Common myeloid progenitor, CD34-positive (primary cell): ENCODE data around the gene PARP11.

Experiments
- CTCF ChIA-PET: fragments of 350-600 bp; sonication (Branson Sonifier 250); formaldehyde crosslinking; loops from one replicate; lab custom pipeline; 2021; ENCODE audit warnings: antibody characterized with exemption; lab: Charles Lee
- POLR2A ChIA-PET: fragments of 350-600 bp; sonication (Branson Sonifier 250); formaldehyde crosslinking; loops from one replicate; lab custom pipeline; 2021; ENCODE audit warnings: antibody characterized with exemption; lab: Charles Lee
- DNase-seq, 3 donors: peaks; one replicate each; pipeline versions ENCODE4 v3.0.0 to v3.0.0-alpha.2; 2013
- H3K27ac ChIP-seq, 2 experiments: 1 replicate in 1 of 2; 2 replicates in 1 of 2; pipeline ENCODE4 v1.7.0; 2013; ENCODE audit warnings: inconsistent platforms in 2 of 2, low read length in 2 of 2, mild to moderate bottlenecking in 2 of 2, low read depth in 1 of 2, moderate library complexity in 1 of 2; ENCODE audit not compliant: severe bottlenecking in 2 of 2, insufficient read depth in 1 of 2, poor library complexity in 1 of 2
- H3K27me3 ChIP-seq, 5 experiments: replicated peaks in 2 of 5; 1 replicate in 3 of 5; 2 replicates in 2 of 5; pipeline versions ENCODE4 v1.6.1 to v1.7.0; 2013; ENCODE audit warnings: low read length in 4 of 5, mild to moderate bottlenecking in 2 of 5, moderate library complexity in 2 of 5, inconsistent platforms in 1 of 5; ENCODE audit not compliant: insufficient read depth in 5 of 5, control insufficient read depth in 4 of 5
- H3K36me3 ChIP-seq, 4 experiments: 1 replicate in 2 of 4; 2 replicates in 2 of 4; pipeline versions ENCODE4 v1.6.1 to v1.7.0; 2013; ENCODE audit warnings: low read length in 3 of 4, control low read depth in 1 of 4, mild to moderate bottlenecking in 1 of 4; ENCODE audit not compliant: control insufficient read depth in 4 of 4, insufficient read depth in 4 of 4
- H3K4me1 ChIP-seq, 4 experiments: 1 replicate in 3 of 4; 2 replicates in 1 of 4; pipeline versions ENCODE4 v1.6.1 to v1.7.1; 2013; ENCODE audit warnings: low read length in 3 of 4, mild to moderate bottlenecking in 3 of 4, control low read depth in 1 of 4, inconsistent platforms in 1 of 4, moderate library complexity in 1 of 4; ENCODE audit not compliant: control insufficient read depth in 4 of 4, insufficient read depth in 4 of 4; ENCODE audit errors: control extremely low read depth in 1 of 4
- H3K4me3 ChIP-seq, 7 experiments: 1 replicate in 4 of 7; 2 replicates in 3 of 7; pipeline versions ENCODE4 v1.5.1 to v1.7.0; 2013; ENCODE audit warnings: mild to moderate bottlenecking in 7 of 7, low read length in 6 of 7, moderate library complexity in 6 of 7, inconsistent platforms in 2 of 7, low read depth in 2 of 7, control low read depth in 1 of 7; ENCODE audit not compliant: insufficient read depth in 4 of 7, control insufficient read depth in 1 of 7; ENCODE audit errors: extremely low read depth in 1 of 7
- H3K9me3 ChIP-seq, 5 experiments: 1 replicate in 4 of 5; 2 replicates in 1 of 5; pipeline versions ENCODE4 v1.6.1 to v1.7.1; 2013; ENCODE audit warnings: low read length in 4 of 5, mild to moderate bottlenecking in 2 of 5, inconsistent platforms in 1 of 5, low read depth in 1 of 5, moderate library complexity in 1 of 5; ENCODE audit not compliant: control insufficient read depth in 4 of 5, insufficient read depth in 2 of 5; ENCODE audit errors: control extremely low read depth in 1 of 5
- WGBS: methylation state at CpG from one replicate; pipeline ENCODE4 v1.1.5; 2013; ENCODE audit not compliant: insufficient coverage; 5-methylcytosine and 5-hydroxymethylcytosine counted together

PARP11 gene

GRCh38 chr12:3833670-3834310, 39.4 kb downstream of the PARP11 start:
- POLR2A ChIA-PET: no interaction called here

DNA sequence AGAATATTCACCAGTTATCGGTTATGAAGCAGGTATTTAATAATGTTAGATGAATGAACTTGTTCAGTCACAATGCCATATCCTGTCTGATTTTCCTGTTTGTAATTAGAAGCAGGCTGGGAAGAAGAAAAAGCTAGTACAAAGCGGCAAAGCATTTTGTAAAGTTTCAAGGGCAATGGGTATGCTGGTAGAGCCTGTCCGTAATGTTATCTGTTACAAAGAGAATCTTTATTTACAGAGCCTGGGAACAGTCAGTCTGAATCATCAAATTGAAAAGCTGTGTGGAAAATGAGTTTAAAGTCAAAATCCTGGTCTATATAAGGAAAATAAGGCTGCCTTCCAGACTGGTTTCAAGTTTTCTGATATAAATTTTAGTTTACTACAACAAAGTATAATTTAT, 40.5 kb downstream of the PARP11 start:
- DNase-seq: no peak
- 100% methylated on average over 3 of the region's 3 CpGs for WGBS
- Histone ChIP-seq H3K9me3 (no peaks in the 10 kb centered on the region), H3K36me3 (peaks cover 3 to 11% (median 7%) of the 10 kb centered on the region in 4 experiments), H3K4me3 (no peak overlapping the region), H3K27me3 (no peaks in the 10 kb centered on the region), H3K4me1 (peaks cover under 1 to 27% (median 17%) of the 10 kb centered on the region in 4 experiments), H3K27ac (no peak overlapping the region)
- POLR2A ChIA-PET: no interaction called here
- CTCF ChIA-PET: interaction anchor here (0.9 to 1.3 kb wide), 3 partner anchors 9 to 29 kb away, joined by 3 to 4 read pairs (median 4); no protein-coding TSS in a partner anchor

More at GRCh38 chr12:3833670-3834310, 39.4 kb downstream of the PARP11 start:
- no peaks in the 10 kb centered on the region for H3K27me3 ChIP-seq
- peaks cover 2 to 7% (median 5%) of the 10 kb centered on the region in 4 experiments for H3K36me3 ChIP-seq
- 86% methylated on average over 4 of the region's 6 CpGs for WGBS
- no peak overlapping the region for H3K27ac ChIP-seq
- no peak overlapping the region for H3K4me3 ChIP-seq
- CTCF ChIA-PET: interaction anchor here (0.9 to 1.4 kb wide), 4 partner anchors 9 to 29 kb away, joined by 3 to 4 read pairs (median 3); no protein-coding TSS in a partner anchor
- no peaks in the 10 kb centered on the region for H3K9me3 ChIP-seq
- peaks cover 3 to 33% (median 22%) of the 10 kb centered on the region in 4 experiments for H3K4me1 ChIP-seq
- no peak for DNase-seq

- WGBS: 100% methylated on average over 2 of the region's 3 CpGs
- Histone ChIP-seq H3K4me3 (no peak overlapping the region), H3K27me3 (no peaks in the 10 kb centered on the region), H3K27ac (no peak overlapping the region), H3K36me3 (peaks cover 19 to 40% (median 25%) of the 10 kb centered on the region in 4 experiments), H3K9me3 (no peaks in the 10 kb centered on the region), H3K4me1 (peaks cover 0 to 9% (median 6%) of the 10 kb centered on the region in 4 experiments)
- POLR2A ChIA-PET: no interaction called here
- DNase-seq: no peak
- CTCF ChIA-PET: no interaction called here
Measured at GRCh38 chr12:3828888-3829287, 44.3 kb downstream of the PARP11 start.

DNA sequence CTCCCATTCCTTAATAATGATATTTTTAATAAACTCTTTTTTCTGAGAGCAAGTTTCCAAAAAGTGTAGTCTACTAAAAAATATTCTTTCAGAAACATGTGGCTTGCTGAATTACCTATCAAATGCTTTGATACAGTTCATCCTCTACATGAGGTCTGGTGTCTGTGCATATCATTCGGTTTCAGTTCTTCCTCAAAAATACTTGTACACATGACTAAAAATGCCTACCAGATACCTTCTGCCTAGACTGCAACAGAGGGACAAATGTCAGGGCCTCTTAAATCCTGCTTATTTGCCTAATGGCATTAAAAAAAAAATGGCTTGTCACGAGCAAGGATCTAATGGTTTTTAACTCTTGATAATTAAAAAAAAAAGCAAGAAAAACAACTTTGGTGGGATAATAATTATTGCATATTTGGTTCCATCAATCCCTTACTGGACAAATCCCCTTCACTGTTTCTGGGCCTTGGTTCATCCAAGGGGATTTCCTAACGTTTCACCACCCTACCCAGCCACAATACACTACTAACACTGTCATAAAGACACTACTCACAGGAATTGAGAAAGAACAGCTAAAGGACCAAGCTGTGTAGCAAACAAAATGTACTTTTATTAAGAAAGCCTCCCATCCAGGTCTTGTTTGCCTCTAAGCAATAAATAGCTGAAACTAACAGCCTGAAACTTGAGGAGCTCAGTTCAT, 45.7 kb downstream of the PARP11 start:
- H3K36me3 ChIP-seq: peaks cover 22 to 40% (median 25%) of the 10 kb centered on the region in 4 experiments
- DNase-seq: no peak
- ChIA-PET POLR2A (no interaction called here), CTCF (no interaction called here)
- no peaks in the 10 kb centered on the region for H3K4me1 ChIP-seq
- no peaks in the 10 kb centered on the region for H3K9me3 ChIP-seq
- WGBS: 100% methylated on average over 2 of the region's 3 CpGs
- H3K27ac ChIP-seq: no peak overlapping the region
- no peak overlapping the region for H3K4me3 ChIP-seq
- H3K27me3 ChIP-seq: no peaks in the 10 kb centered on the region

GRCh38 chr12:3821441-3821840, 51.8 kb downstream of the PARP11 start:
- ChIA-PET POLR2A (no interaction called here), CTCF (interaction anchor here (0.9 to 1.2 kb wide), 3 partner anchors 9 to 14 kb away, joined by 3 to 5 read pairs (median 3); no protein-coding TSS in a partner anchor)
- no CpG with 5 or more reads among the region's 1 CpG for WGBS
- Histone ChIP-seq H3K36me3 (peaks cover 21 to 54% (median 31%) of the 10 kb centered on the region in 4 experiments), H3K27me3 (no peaks in the 10 kb centered on the region), H3K9me3 (no peaks in the 10 kb centered on the region), H3K27ac (no peak overlapping the region), H3K4me3 (no peak overlapping the region), H3K4me1 (peaks cover 0 to 9% (median 2%) of the 10 kb centered on the region in 4 experiments)
- DNase-seq: no peak

- Histone ChIP-seq H3K27me3 (no peaks in the 10 kb centered on the region), H3K36me3 (peaks cover 14 to 45% (median 24%) of the 10 kb centered on the region in 4 experiments), H3K4me1 (peaks cover 0 to 9% (median 2%) of the 10 kb centered on the region in 4 experiments), H3K27ac (no peak overlapping the region), H3K4me3 (no peak overlapping the region), H3K9me3 (no peaks in the 10 kb centered on the region)
- no peak for DNase-seq
- ChIA-PET POLR2A (no interaction called here), CTCF (no interaction called here)
- 100% methylated on average over 1 of the region's 3 CpGs for WGBS
Measured at GRCh38 chr12:3820122-3820521, 53.1 kb downstream of the PARP11 start.

DNA sequence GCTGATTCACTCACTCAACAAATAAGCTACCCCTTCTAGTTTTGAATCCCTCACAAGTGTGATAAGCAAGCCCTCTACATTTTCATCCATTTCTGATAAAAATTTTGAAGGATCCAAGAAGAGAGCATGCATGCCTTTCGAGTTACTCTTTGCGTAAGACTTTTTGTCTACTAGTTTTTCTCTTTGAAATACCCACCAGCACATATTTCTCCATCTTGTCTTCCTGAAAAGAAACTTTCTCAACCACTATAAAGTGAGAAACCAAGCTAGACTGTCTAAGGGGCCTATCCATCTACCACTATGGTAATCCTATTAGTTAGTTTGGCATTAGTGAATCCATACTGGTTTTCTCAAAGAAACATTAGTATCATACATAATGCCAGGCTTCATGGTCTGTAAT, 56.9 kb downstream of the PARP11 start:
- H3K9me3 ChIP-seq: no peaks in the 10 kb centered on the region
- DNase-seq: no peak
- CTCF ChIA-PET: interaction anchor here (2.2 kb wide), 1 partner anchor 11 kb away, joined by 10 read pairs; no protein-coding TSS in a partner anchor
- H3K4me1 ChIP-seq: peaks cover 0 to 9% (median 2%) of the 10 kb centered on the region in 4 experiments
- H3K4me3 ChIP-seq: no peak overlapping the region
- peaks cover 17 to 41% (median 29%) of the 10 kb centered on the region in 4 experiments for H3K36me3 ChIP-seq
- POLR2A ChIA-PET: no interaction called here
- H3K27ac ChIP-seq: no peak overlapping the region
- H3K27me3 ChIP-seq: no peaks in the 10 kb centered on the region
- WGBS: 100% methylated on average over 2 of the region's 2 CpGs
